GM19395 (cell line): ENCODE measurements around the gene ACSM6.
A peak's percentile ranks its signal among the peaks of the same experiment; 100 is the strongest.
"Not testable (repeated sequence)": the region's sequence is repeated elsewhere in the genome, so short reads cannot be mapped to it uniquely, and the experiment has no call there.

Experiments
- ATAC-seq: cut with Tn5 transposase; IDR thresholded peaks from one replicate; pipeline ENCODE4 v1.9.1; 2021; ENCODE audit warnings: mild to moderate bottlenecking, moderate library complexity; ENCODE audit not compliant: unreplicated experiment

Gene ACSM6, protein sequence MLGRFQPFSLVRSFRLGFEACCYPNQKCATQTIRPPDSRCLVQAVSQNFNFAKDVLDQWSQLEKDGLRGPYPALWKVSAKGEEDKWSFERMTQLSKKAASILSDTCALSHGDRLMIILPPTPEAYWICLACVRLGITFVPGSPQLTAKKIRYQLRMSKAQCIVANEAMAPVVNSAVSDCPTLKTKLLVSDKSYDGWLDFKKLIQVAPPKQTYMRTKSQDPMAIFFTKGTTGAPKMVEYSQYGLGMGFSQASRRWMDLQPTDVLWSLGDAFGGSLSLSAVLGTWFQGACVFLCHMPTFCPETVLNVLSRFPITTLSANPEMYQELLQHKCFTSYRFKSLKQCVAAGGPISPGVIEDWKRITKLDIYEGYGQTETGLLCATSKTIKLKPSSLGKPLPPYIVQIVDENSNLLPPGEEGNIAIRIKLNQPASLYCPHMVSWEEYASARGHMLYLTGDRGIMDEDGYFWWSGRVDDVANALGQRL

DNA sequence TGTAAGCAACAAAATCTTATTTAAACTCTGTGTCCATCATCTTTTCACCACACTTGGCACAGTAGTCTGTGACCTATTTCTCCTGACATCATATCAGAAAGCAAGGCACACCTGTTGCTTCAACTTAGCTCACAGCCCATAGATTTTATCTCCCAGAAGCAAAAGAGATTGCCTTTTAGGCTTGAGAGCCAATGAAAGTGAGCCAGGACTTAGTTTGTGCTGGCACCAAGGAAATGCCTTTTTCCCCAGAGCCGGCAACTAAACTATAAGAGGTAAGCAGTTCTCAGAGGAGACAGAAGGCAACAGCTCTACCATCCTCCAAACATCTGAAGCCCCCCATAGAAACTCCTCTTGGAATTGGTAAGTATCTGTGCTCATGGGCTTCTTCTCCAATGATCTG is at the start of gene ACSM6:
Gene ACSM6, plus strand, starts transcription at position 295 of the 400 bp plus-strand sequence. CDS start 248 bp downstream, outside the sequence.
- ATAC-seq, result no peak

DNA sequence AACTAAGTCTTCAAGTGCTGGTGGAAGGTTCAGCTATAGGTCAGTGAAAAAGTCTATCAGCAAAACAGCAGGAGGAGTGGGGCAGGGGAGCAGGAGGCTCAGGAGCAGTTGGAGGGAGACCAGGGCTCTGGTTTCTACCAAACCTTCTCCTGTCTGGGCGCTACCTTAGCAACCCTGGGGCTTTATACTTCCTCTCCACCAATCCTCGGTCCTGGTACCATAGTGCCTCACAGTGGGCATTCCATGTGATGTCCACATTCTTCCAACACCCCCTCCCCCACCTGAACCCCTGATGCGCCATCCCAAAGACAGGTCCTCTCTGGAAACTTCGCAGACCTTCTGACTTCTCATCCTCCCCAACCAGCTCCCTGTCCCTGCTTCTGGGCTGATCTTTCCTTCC is 25.3 kb upstream of the ACSM6 start:
- no peak for ATAC-seq

DNA sequence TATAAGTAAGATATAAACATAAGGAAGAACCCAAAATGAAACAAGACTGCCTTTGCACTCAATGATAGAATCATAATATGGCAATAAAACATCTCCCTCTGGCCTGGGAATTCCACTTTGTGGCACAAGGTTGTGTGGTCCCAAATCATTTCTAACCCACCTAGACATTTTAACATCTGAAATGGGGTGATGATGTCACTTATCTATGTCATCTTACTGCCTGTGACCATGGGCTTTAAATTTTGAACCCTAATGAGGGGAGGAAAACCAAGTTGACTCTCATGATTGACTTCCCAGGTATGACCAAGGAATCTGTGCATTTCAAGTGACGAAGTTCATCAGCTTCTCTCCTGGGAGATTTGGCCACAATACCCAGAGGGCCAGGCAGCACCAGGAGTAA is 24.5 kb upstream of the ACSM6 start:
- no peak for ATAC-seq

DNA sequence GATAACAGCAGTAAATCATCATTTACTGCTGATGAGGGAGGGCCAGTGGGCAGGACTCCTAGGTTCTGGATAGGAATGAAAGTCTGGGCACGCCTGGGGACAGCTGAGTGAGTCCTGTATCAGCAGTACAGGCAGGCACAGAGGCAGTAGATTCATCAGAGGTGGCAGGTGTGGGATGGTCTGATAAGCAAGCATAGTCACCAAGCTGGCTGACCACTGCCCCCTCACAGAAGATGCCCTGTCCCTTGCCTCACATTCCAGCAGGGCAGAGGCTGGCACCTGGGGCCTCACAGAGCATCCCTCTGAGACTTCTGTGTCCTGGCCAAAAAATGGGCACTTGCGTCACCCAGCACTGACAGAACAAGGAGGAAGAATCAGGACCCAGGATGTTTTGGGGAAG is 23.2 kb upstream of the ACSM6 start:
- ATAC-seq, result no peak

DNA sequence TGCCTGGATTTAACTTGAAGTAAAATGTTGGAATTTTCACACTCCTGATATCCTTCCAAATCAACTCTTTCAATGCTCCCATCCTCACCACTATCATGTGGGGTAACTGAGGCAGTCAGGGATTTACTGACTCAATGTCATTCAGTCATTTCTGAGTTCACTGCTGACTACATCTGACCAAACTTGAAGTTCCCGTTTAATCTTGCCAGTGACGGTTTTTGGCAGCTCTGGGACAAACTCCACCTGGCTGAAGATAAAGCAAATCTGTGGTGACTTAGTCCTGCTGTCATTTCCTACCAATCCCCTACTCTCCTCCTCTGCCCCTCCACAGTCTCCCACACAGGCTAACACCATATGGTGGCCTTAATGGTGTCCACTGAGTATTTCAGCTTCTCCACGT is 22.7 kb upstream of the ACSM6 start:
- no peak for ATAC-seq

DNA sequence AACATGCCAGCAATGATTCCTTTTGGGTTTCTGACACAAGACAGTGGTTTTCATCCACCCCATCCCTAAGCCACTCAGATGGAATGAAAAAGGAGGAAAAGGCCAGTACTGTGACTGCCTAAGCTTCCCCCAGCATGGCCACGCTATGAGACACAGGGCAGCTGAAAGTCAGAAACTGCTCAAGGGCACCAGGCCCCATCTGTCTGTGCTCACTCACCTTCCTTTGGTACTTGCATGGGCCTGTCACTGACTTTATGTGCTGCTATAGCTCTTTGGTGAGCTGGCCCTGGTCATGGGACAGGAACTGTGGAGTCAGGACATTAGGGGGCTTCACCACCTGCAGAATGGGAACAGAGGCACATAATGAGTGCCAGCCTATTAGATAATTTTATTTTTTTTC is 21.2 kb upstream of the ACSM6 start:
- no peak for ATAC-seq

DNA sequence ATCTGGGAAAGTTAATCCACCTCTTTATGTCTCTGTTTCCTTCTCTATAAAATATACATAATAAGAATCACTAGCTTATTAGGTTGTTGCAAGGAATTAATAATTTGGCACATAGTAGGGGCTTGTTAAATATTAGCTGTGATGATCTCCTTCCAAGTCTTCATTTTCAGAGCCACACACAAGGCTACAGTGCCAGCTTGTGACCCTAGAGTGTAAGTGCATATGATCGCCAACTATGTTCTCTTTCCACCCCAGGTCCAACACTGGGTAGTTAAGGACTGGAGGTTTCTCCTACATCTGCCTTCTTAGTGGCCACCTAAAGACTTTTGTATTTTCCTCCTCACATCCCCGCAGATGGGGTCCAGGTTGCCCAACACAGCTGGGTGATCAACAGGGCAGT is 17.9 kb upstream of the ACSM6 start:
- ATAC-seq, result no peak

DNA sequence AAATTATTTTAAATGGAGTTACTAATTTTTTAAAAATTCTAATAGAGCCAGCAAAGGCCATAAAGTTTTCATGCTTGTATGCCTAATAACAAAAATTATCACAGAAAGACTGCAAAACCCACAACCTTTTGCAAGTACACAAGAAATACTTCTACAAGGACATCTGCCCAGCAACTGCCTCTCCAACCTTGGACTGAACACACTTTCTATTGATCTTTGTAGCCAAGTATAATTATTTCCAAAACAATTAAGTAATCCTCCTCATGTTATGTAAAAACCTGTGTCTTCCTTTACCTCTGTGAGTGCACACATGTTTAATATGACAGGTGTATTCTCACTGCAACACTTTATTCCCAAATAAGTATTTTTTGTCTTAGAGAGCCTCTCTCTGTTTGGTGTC is 16.6 kb upstream of the ACSM6 start:
- no peak for ATAC-seq

DNA sequence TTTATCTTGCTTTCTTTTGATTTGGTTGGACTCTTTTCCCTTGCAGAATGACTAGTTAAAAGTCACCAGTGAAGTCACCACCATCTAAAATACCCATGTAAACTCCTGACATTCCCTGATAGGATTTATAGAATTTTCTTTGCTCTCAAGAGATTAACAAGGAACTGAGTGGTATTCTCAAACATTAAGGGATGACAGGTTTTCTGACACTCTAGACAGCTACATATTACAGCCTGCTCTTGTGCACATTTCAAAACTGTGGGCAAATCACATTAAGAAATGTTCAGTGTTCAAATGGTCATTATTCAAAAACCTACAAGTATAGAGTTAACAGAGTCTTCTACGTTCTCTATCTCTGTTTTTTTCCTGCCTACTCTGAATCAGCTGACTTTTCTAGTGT is 15.8 kb upstream of the ACSM6 start:
- no peak for ATAC-seq

DNA sequence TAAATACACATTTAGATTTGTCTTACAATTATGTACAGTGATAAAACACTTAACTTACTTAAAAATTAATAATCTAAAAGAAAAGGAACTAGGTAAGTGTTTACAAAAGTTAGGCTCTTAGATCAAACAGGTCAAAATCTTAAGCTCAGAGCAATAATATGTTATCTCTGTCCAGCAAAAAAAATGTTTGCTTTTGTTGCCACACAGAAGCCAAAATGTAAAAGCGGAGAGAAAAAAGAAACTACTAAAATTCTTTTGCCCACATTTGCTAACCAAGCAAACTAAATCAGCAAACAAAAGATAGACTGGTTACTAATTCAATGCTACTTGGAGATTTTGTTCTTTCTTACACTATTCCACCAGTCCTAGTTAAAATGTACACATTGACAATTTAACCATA is 15.2 kb upstream of the ACSM6 start:
- ATAC-seq, result no peak

DNA sequence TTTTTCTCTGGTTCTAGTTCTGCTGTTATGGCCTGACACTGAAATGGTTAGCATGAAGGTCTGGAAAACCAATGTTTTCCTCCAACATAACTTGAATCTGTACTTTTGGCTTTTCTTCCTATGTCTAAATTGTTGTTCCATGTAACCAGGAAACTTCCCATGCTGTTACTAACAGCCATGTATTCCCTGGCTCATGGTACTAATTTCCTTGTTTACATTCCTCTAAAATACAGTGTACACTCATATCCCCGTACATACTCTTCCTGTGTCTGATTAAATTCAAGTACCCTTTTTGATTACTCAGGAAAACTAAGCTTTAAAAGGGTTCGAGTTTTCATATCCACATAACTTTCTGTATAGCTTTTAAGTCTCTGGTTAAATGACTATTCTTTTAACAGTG is 12.3 kb upstream of the ACSM6 start:
- ATAC-seq, result no peak

DNA sequence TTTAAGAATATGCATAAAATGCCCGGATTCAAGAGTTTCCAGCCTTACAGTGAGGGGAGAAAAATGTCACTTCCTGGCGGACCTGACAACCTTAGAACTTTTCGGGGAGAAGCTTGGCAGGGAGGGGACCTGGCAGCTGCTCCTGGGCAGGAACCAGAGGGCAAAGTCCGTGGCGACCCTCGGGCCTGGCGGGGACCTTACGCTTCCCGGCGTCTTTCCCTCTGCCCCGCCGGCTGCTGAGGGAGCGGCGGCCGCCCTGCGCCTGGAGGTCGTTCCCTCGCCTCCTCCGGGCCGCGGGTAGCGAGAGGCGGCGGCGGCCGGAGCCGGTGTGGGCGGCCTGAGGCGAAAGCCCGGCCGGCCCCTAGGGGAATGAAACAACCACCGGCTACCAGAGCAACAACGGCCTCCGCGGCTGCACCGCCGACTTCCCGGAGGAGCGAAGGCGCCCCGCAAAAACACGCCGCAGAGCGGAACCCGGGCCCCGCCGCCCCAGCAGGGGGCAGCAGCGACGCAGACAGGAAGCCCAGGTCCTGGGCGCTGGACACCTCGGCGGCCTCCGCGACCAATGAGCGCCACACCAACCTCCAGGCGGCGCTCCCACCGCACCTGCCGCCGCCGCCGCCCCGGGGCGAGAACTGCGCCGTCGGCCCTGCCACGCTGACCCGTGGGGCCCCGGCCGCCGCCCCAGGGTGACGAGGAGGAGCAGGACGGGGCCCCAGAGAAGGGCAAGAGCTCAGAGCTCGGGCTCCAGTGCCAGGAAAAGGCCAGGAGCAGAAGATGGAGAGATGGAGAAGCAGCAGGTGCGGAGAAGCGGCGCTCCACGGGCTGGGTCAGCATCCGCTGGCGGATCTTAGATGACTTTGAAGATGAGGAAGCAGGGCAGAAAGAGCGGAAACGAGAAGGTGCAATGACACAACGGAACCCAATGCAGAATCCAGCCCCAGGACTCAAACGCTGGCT is 10.5 kb upstream of the ACSM6 start:
- peak; percentile 97 for ATAC-seq

DNA sequence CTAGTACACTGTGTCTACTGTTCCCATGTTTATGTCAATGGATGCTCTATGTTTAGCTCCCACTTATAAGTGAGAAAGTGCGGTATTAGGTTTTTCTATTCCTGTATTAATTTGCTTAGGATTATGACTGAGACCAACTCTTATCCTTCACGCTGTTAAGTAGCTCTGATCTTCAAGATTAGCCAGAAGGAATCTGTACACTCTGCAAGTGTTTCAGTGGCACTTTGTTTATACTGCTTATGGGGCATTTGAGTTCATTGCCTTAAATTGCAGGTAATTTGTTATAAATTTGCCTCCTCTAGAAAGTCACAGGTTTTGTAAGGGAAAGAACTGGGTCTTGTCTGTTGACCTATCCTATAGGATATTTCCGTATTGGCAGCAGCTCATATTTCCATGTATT is 6.4 kb upstream of the ACSM6 start:
- ATAC-seq, result no peak

DNA sequence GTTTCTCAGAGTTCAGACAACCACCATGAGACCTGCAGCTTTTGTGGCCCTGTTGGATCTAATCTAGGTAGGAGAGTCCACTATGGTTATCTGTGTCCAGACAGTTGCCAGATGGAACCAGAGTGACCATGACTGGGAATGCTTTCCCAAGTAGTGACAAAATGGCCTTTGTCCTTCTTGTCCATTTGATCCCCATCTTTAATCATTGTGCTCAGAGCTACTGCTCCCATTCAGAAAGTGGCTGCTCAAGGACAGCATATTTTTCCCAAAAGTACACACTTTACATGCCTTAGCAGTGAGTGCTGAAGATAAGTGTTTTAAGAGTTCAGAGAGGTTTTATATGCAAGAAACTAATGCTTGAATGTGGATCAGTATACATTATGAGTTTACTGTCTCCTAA is 5.4 kb upstream of the ACSM6 start:
- no peak for ATAC-seq

DNA sequence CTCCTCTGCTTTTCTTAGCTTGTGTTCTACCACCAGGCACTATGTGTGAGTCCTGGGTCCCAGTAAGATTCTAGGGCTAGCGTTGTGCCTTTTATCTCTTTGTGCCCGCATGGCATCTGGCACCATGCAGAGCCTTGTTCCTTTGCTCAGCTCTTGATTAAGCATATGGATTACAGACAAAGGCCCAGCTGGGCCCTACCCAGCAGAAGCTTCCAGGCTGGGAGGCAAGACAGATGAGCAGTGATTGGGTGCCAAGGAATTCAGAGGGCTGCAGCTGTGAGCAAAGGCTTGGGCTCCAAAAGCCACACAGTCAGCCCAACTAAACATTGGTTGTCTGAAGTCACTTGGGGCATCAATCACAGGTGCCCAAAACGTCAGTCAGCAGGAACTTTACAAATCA is 2.0 kb downstream of the ACSM6 start:
- ATAC-seq, result no peak

DNA sequence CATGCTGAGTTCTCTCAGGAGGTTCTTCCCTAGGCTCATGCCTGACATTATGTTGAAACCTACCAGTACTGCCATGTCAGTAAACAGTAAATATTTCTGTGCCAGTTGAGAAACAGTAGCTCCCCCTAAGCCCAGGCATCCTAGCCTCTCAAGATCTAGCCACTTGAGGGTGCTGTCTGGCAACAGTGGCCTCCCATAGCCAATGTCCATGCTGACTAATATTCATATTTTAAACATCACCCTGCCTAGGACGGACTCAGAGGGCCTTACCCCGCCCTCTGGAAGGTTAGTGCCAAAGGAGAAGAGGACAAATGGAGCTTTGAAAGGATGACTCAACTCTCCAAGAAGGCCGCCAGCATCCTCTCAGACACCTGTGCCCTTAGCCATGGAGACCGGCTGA is 7.7 kb downstream of the ACSM6 start:
- no peak for ATAC-seq

DNA sequence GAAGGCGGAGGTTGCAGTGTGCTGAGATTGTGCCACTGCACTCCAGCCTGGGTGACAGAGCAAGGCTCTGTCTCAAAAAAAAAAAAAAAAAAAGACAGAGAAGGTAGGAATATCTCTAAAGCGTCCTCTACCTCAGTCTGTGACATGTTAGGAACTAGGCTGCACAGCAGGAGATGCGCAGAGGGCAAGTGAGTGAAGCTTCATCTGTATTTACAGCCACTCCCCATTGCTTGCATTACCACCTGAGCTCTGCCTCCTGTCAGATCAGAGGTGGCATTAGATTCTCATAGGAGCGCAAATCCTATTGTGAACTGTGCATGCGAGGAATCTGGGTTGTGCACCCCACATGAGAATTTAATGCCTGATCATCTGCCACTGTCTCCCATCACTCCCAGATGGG is 8.8 kb downstream of the ACSM6 start:
- not testable (repeated sequence) for ATAC-seq

DNA sequence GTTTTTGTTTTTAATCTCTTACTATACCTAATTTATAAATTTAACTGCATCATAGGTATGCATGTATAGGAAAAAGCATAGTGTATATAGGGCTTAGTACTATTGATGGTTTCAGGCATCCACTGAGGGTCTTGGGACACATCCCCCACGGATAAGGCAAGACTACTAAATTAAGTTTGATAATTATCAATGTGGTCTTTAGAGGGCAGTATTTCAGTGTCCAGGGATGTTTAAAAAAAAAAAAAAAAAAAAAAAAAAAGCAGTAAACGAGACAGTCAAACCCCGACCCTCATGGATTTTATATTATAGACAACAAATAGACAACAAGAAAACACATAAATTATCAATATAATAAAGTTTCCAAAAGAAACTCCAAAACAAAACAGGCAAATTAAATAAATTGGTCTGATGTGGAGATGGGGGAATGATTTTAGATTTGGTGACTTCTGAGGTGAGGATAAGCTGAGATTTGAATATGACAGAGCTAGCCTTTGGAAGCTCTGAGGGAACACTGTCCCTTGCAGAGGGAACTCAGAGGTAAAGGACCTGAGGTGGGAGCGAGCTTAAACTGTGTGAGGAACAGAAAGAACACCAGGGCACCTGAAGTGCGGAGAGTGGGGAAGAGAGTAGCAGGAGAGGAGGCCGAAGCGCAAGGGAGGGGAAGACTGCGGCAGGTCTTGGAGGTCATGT is 14.8 kb downstream of the ACSM6 start:
- no peak for ATAC-seq

DNA sequence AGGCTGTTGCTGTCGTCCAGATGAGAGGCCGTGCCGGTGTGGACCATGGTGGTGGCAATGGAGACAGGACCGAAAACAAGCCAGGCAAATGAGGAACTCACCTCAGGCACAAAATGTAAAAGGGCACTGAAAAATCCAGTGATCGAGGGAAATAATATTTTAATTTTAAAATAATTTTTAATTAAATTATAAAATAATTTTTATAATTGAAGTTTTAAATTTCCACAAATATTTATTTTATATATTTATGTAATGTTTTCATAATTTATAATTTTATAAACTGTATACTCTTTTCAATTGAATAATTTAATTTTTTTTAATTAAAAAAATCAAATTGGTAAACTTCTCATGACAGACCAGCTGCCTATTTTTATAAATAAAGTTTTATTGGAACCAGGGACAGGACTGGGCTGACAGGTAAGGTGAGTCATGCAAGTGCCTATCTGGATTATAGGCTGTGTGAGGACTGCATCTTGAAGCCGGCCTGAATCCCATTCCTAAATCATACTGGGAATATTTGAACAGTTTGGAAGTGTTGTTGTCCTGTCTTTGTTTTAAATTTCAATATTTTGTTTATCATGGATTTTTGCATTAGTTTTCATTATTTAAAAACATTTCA is 15.6 kb downstream of the ACSM6 start:
- ATAC-seq, result no peak

DNA sequence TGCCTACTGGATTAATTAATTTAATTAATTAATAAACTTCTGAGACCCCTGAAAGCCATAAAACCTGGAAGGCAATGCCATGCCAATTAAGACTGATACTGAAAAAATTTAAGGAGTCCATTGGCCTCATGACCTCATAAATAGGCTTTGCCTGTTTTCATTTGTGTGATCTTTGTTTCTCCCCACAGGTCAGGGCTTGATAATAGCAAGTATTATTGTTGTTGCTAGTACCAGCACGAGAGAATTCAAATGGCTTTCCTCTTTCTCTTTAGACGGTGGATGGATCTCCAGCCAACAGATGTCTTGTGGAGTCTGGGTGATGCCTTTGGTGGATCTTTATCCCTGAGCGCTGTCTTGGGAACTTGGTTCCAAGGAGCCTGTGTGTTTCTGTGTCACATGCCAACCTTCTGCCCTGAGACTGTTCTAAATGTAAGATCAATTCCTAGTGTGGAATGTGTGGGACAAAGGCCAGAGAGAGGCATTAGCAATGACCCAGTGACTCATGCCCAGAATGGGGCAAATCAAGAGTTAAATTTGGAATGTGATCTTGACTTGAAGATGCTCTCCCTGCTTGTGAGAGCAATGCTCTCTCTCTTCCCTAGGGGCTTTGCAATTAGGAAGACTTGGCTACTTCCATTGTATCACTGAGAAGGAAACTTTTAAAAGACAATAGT is 17.7 kb downstream of the ACSM6 start:
- ATAC-seq, result no peak
